Gastrocnemius medialis (tissue), 4 donors: ENCODE measurements around the gene SNRPB.

Experiments
- CTCF ChIP-seq, 5 experiments: fragments of 450-650 bp in 3 of 5; fragments of 200-600 bp in 2 of 5; sonication (generic) in 2 of 5; IDR thresholded peaks in 4 of 5; conservative IDR thresholded peaks in 1 of 5; 1 replicate in 4 of 5; 2 replicates in 1 of 5; pipeline ENCODE4 v1.5.1; 2016 to 2019; ENCODE audit warnings: antibody characterized with exemption in 5 of 5, mild to moderate bottlenecking in 3 of 5, moderate library complexity in 3 of 5
- POLR2A ChIP-seq, 2 donors: fragments of 450-650 bp; IDR thresholded peaks; one replicate each; pipeline ENCODE4 v1.6.1; 2017; ENCODE audit warnings: antibody characterized with exemption in 2 of 2, mild to moderate bottlenecking in 2 of 2, moderate library complexity in 2 of 2

- no peak for TF ChIP-seq CTCF (IDR thresholded peaks at IDR 0.05 in 4 of 5, conservative IDR thresholded peaks at IDR 0.05 in 1 of 5)
- no peak for TF ChIP-seq POLR2A (IDR thresholded peaks at IDR 0.05)
Observed at GRCh38 chr20:2465100-2465499, 5.5 kb downstream of the SNRPB start.
